Gastroesophageal sphincter (tissue), 4 donors: Measurements from ENCODE around the gene MAPK8. TPM values are rescaled to one million over a fixed set of nuclear protein-coding genes. Genes with fewer than 3 reads are reported as not detected.

Source experiments
- ATAC-seq: fragments of 150-250 bp; one replicate; pipeline ENCODE4 v1.9.1; 2016; ENCODE audit warnings: mild to moderate bottlenecking, moderate library complexity
- H3K27ac ChIP-seq, 4 donors: fragments of 200-600 bp; sonication (generic) in 3 of 4; 1 replicate in 3 of 4; 2 replicates in 1 of 4; pipeline ENCODE4 v1.5.1; 2016 to 2019
- H3K27me3 ChIP-seq: fragments of 200-600 bp; sonication (generic); one replicate; pipeline ENCODE4 v1.5.1; 2019
- H3K36me3 ChIP-seq, 2 donors: fragments of 200-600 bp; sonication (generic); one replicate each; pipeline ENCODE4 v1.5.1; 2019; ENCODE audit warnings: control low read depth in 1 of 2
- H3K4me1 ChIP-seq, 3 donors: fragments of 200-600 bp; sonication (generic); 1 replicate in 2 of 3; 2 replicates in 1 of 3; pipeline ENCODE4 v1.5.1; 2016 to 2019; ENCODE audit warnings: control low read depth in 2 of 3
- H3K4me3 ChIP-seq, 2 donors: fragments of 200-600 bp; sonication (generic); one replicate each; pipeline ENCODE4 v1.5.1; 2019; ENCODE audit warnings: mild to moderate bottlenecking in 1 of 2, moderate library complexity in 1 of 2
- H3K9me3 ChIP-seq, 3 donors: fragments of 200-600 bp; sonication (generic); one replicate each; pipeline ENCODE4 v1.5.1; 2017 to 2019; ENCODE audit warnings: control low read depth in 2 of 3
- EP300 ChIP-seq: sonication (generic); formaldehyde crosslinking; IDR thresholded peaks from one replicate; pipeline ENCODE4 v1.6.1; 2017; ENCODE audit warnings: antibody characterized with exemption, mild to moderate bottlenecking
- POLR2A ChIP-seq, 2 donors: fragments of 450-650 bp; IDR thresholded peaks; one replicate each; pipeline ENCODE4 v1.6.1; 2017; ENCODE audit warnings: antibody characterized with exemption in 2 of 2, mild to moderate bottlenecking in 2 of 2, moderate library complexity in 1 of 2
- POLR2AphosphoS5 ChIP-seq: sonication (generic); formaldehyde crosslinking; IDR thresholded peaks from one replicate; pipeline ENCODE4 v1.6.1; 2017; ENCODE audit warnings: antibody characterized with exemption
- WGBS, 2 donors: methylation state at CpG; one replicate each; pipeline ENCODE4 v1.1.5; 2018; ENCODE audit warnings: low coverage in 1 of 2; 5-methylcytosine and 5-hydroxymethylcytosine counted together
- total RNA-seq, 4 donors: library from RNA; depleted of rRNA; stranded (reverse); fragments of >200 nt; gene quantifications; one replicate each; pipeline ENCODE4 v1.1.0, GENCODE V29; 2016
- TF ChIP-seq, protein P1 (sequence below), 4 experiments: fragments of 200-600 bp in 2 of 4; fragments of 450-650 bp in 2 of 4; sonication (generic) in 1 of 4; IDR thresholded peaks; one replicate each; pipeline ENCODE4 v1.5.1; 2017 to 2019; ENCODE audit warnings: antibody characterized with exemption in 4 of 4, mild to moderate bottlenecking in 2 of 4, moderate library complexity in 2 of 4

MAPK8 gene
- total RNA-seq, 4 donors from 2014 or later, result 35.6 to 63.7 (median 40.7) TPM

DNA sequence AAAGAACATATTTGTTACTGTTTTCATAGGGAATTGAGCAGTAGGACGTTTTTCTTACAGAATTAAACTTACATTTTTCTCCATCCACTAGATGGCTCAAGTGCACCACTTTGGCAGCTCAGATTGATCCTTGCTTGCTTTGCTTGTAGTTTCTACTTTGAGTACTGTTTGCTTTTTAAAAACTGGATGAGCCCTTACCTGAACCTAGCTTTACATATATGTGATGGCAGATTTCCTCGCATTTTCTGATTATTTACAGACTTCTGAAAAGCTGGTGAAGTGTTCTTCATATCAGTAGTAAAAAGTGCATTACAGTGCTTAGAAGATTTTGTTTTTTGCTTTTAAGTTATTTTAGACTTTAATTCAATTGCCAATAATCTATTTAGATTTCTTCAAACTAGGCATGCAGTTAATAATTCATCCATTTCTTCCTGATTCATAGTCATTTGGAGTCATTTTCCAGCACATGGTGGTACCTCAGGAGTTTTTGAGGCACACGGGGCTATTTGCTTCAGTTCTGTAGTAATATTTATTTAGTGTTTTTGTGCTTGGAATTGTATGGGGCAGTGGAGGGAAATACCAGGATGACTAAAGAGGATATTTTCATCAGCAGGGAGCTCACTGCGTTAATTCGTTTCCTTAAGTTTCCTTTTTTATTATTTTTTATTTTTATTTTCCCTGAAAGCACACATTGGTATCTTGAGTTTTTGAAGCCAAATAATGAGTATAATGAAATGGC lies 57.3 kb downstream of the MAPK8 start:
- H3K4me3 ChIP-seq, result no peak overlapping the region
- WGBS, 2 donors, result 32 to 43% methylated on average over 5 of the region's 5 CpGs
- TF ChIP-seq POLR2A (IDR thresholded peaks at IDR 0.05) (no peak), POLR2AphosphoS5 (no peak)
- TF ChIP-seq, protein P1, sequence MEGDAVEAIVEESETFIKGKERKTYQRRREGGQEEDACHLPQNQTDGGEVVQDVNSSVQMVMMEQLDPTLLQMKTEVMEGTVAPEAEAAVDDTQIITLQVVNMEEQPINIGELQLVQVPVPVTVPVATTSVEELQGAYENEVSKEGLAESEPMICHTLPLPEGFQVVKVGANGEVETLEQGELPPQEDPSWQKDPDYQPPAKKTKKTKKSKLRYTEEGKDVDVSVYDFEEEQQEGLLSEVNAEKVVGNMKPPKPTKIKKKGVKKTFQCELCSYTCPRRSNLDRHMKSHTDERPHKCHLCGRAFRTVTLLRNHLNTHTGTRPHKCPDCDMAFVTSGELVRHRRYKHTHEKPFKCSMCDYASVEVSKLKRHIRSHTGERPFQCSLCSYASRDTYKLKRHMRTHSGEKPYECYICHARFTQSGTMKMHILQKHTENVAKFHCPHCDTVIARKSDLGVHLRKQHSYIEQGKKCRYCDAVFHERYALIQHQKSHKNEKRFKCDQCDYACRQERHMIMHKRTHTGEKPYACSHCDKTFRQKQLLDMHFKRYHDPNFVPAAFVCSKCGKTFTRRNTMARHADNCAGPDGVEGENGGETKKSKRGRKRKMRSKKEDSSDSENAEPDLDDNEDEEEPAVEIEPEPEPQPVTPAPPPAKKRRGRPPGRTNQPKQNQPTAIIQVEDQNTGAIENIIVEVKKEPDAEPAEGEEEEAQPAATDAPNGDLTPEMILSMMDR (IDR thresholded peaks at IDR 0.05), result peak; percentile 51 to 67 (median 59)
- no peak for ATAC-seq
- no peaks in the 10 kb centered on the region for H3K27me3 ChIP-seq
- no peaks in the 10 kb centered on the region for H3K36me3 ChIP-seq
- no peaks in the 10 kb centered on the region for H3K9me3 ChIP-seq
- H3K4me1 ChIP-seq, result peaks cover 5 to 58% (median 8%) of the 10 kb centered on the region in 3 donors
- H3K27ac ChIP-seq, result no peak overlapping the region

DNA sequence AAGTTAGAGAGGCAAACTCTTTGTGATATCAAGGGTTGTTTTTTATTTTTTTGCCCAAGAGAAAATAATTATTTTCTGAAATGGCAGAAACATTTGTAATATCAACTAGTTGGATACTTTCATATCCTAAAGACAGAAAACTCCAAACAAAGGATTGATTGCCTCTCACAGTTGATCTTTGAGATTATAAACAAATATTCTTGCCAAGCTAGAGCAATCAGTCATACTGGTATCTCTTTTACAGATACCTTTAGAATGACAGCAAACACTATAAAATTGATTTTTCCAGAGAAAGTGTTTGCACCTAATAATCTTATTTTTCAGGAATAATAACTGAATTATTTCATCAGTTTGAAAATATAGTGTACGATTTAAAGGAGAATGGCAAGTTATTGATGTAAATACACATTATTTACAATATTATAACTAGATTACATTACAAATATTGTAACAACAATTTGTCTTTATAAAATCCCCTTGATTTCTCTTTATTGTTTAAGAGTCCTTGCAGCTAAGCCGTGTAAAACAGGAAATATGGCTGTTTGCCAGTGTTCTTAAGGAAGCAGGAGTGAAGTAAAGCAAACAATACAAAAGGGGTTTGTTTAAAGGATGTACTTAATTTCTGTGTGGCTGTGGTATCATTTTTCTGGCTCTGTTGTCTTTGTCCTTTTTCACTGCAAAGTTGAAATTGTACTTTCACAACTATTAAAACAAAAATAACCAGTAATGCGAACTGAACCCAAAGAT lies 58.4 kb downstream of the MAPK8 start:
- 43 to 54% methylated on average over 3 of the region's 3 CpGs for WGBS, 2 donors
- Histone ChIP-seq H3K4me1 (peaks cover 5 to 52% (median 8%) of the 10 kb centered on the region in 3 donors), H3K36me3 (no peaks in the 10 kb centered on the region), H3K4me3 (no peak overlapping the region), H3K9me3 (no peaks in the 10 kb centered on the region), H3K27ac (no peak overlapping the region), H3K27me3 (no peaks in the 10 kb centered on the region)
- TF ChIP-seq POLR2AphosphoS5 (no peak), EP300 (no peak), POLR2A (IDR thresholded peaks at IDR 0.05) (no peak)
- TF ChIP-seq, protein P1 (IDR thresholded peaks at IDR 0.05), result no peak
- no peak for ATAC-seq

DNA sequence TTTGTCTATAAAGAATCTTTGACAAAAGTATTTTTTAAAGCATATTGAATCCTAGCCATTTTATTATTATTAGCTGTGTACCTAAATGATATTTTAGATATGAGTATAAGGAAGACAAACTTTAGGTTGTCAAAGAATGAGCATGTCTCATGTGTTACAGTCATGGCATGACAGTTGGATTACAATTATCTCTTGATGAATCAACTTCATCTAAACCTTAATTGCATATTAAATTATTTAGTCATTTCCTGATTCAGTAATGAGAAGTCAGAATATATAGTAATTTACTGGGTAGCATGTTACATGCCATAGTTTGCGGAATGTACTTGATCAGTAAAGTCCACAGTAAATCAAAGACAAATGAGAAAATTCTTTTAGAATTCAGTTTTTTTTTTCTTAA lies 59.2 kb downstream of the MAPK8 start:
- 88 to 100% methylated on average over 1 of the region's 1 CpG for WGBS, 2 donors
- H3K4me1 ChIP-seq, result peaks cover 5 to 45% (median 8%) of the 10 kb centered on the region in 3 donors
- H3K4me3 ChIP-seq, result no peak overlapping the region
- no peaks in the 10 kb centered on the region for H3K9me3 ChIP-seq
- H3K27ac ChIP-seq, result no peak overlapping the region
- no peak for TF ChIP-seq POLR2A (IDR thresholded peaks at IDR 0.05)
- no peak for TF ChIP-seq EP300
- TF ChIP-seq, protein P1 (IDR thresholded peaks at IDR 0.05), result no peak
- TF ChIP-seq POLR2AphosphoS5, result no peak
- no peaks in the 10 kb centered on the region for H3K27me3 ChIP-seq
- H3K36me3 ChIP-seq, result no peaks in the 10 kb centered on the region
- ATAC-seq, result no peak

- H3K9me3 ChIP-seq, result no peaks in the 10 kb centered on the region
- ATAC-seq, result no peak
- no peak overlapping the region for H3K4me3 ChIP-seq
- no peak overlapping the region for H3K27ac ChIP-seq
- H3K36me3 ChIP-seq, result no peaks in the 10 kb centered on the region
- peaks cover 5 to 39% (median 8%) of the 10 kb centered on the region in 3 donors for H3K4me1 ChIP-seq
- TF ChIP-seq, protein P1 (IDR thresholded peaks at IDR 0.05), result no peak
- no peak for TF ChIP-seq EP300
- TF ChIP-seq POLR2A (IDR thresholded peaks at IDR 0.05), result no peak
- TF ChIP-seq POLR2AphosphoS5, result no peak
- no peaks in the 10 kb centered on the region for H3K27me3 ChIP-seq
These were observed 59.8 kb downstream of the MAPK8 start for GRCh38 chr10:48366261-48366660.

- TF ChIP-seq POLR2A (IDR thresholded peaks at IDR 0.05) (no peak), EP300 (no peak), POLR2AphosphoS5 (no peak)
- TF ChIP-seq, protein P1 (IDR thresholded peaks at IDR 0.05), result no peak
- no peaks in the 10 kb centered on the region for H3K27me3 ChIP-seq
- H3K4me3 ChIP-seq, result no peak overlapping the region
- no peaks in the 10 kb centered on the region for H3K36me3 ChIP-seq
- no peak overlapping the region for H3K27ac ChIP-seq
- no peaks in the 10 kb centered on the region for H3K9me3 ChIP-seq
- peaks cover 5 to 24% (median 5%) of the 10 kb centered on the region in 3 donors for H3K4me1 ChIP-seq
- no peak for ATAC-seq
These were observed 63.0 kb downstream of the MAPK8 start for GRCh38 chr10:48369501-48369900.
